Fibroblast of lung (primary cell): ENCODE data around the gene CTF1.

Experiments used
- EZH2 ChIP-seq: IDR thresholded peaks from 2 replicates; pipeline ENCODE4 v1.5.1; 2012; ENCODE audit warnings: low read length, control low read depth, mild to moderate bottlenecking; ENCODE audit errors: missing control alignments
- TF ChIP-seq, protein P1 (sequence below), 2 donors: IDR thresholded peaks in 1 of 2; conservative IDR thresholded peaks in 1 of 2; 1 replicate in 1 of 2; 2 replicates in 1 of 2; pipeline ENCODE4 v1.5.1; 2011 to 2012; ENCODE audit warnings: low read length in 2 of 2, control low read depth in 1 of 2, inconsistent platforms in 1 of 2, low read depth in 1 of 2, mild to moderate bottlenecking in 1 of 2

DNA sequence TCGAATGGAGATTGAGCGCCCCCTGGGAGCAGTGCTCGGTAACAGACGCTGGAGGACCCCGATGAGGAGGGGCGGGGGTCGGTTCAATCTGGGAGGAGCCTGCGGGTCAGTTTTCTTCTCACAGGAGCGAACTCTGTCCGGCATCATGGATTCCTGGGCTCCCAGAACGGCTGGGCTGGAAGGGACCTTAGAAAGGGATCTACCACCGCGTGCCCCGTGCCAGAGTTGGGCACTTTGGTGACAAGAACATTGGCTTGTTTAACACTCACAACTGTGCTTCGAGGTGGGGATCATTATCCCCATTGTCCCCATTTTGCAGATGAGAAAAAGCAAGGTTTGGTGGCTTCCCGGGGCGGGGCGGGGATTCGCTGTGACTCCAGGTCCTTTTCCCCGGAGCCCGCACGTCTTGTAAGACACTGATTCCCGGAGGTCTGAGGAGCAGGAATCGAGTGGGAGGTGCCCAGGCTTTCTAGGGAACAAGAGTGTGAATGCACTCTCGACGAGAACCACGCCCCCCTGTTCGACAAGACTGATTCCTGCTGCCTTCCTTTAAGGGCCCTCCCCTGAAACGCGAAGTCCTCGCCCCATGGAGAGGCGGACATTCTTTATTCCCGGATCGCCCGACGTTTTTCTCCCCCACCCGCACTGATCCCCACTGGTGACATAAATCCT is 25.5 kb downstream of the CTF1 start:
- TF ChIP-seq, protein P1, sequence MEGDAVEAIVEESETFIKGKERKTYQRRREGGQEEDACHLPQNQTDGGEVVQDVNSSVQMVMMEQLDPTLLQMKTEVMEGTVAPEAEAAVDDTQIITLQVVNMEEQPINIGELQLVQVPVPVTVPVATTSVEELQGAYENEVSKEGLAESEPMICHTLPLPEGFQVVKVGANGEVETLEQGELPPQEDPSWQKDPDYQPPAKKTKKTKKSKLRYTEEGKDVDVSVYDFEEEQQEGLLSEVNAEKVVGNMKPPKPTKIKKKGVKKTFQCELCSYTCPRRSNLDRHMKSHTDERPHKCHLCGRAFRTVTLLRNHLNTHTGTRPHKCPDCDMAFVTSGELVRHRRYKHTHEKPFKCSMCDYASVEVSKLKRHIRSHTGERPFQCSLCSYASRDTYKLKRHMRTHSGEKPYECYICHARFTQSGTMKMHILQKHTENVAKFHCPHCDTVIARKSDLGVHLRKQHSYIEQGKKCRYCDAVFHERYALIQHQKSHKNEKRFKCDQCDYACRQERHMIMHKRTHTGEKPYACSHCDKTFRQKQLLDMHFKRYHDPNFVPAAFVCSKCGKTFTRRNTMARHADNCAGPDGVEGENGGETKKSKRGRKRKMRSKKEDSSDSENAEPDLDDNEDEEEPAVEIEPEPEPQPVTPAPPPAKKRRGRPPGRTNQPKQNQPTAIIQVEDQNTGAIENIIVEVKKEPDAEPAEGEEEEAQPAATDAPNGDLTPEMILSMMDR (conservative IDR thresholded peaks at IDR 0.05 in 1 of 2, IDR thresholded peaks at IDR 0.05 in 1 of 2; ENCODE audit: low read depth in 1 of 2, low read length in 2 of 2): peak; percentile 91 to 92
- TF ChIP-seq EZH2: no peak
